DOHH2 (cell line): ENCODE data around the gene ADSL.

ENCODE experiments used
- H3F3A ChIP-seq: fragments of 200-600 bp; sonication (generic), shearing (Covaris generic); 2 replicates; pipeline ENCODE4 v1.6.0; 2016; ENCODE audit warnings: antibody characterized with exemption, mild to moderate bottlenecking; ENCODE audit not compliant: control insufficient read depth, insufficient read depth
- H3K27ac ChIP-seq: fragments of 200-600 bp; sonication (generic); 2 replicates; pipeline ENCODE4 v1.5.1; 2014; ENCODE audit warnings: low read depth, mild to moderate bottlenecking, low read length, moderate library complexity
- H3K27me3 ChIP-seq: fragments of 200-600 bp; sonication (generic); 2 replicates; pipeline ENCODE4 v1.6.1; 2014; ENCODE audit warnings: mild to moderate bottlenecking, low read length, mixed read lengths; ENCODE audit not compliant: control insufficient read depth
- H3K36me3 ChIP-seq: fragments of 200-600 bp; sonication (generic); 2 replicates; pipeline ENCODE4 v1.6.1; 2014; ENCODE audit warnings: mild to moderate bottlenecking, low read length, moderate library complexity, mixed read lengths; ENCODE audit not compliant: control insufficient read depth
- H3K4me1 ChIP-seq: fragments of 200-600 bp; sonication (generic); 2 replicates; pipeline ENCODE4 v1.6.1; 2014; ENCODE audit warnings: mild to moderate bottlenecking, low read length, mixed read lengths; ENCODE audit not compliant: control insufficient read depth
- H3K4me2 ChIP-seq: fragments of 200-600 bp; sonication (generic); 2 replicates; pipeline ENCODE4 v1.6.0; 2014; ENCODE audit warnings: mild to moderate bottlenecking, low read length, moderate library complexity
- H3K4me3 ChIP-seq: fragments of 200-600 bp; sonication (generic); 2 replicates; pipeline ENCODE4 v1.5.1; 2014; ENCODE audit warnings: mild to moderate bottlenecking, low read length, mixed read lengths
- H3K79me2 ChIP-seq: fragments of 200-600 bp; sonication (generic); 2 replicates; pipeline ENCODE4 v1.6.1; 2014; ENCODE audit warnings: mild to moderate bottlenecking, low read length, mixed read lengths; ENCODE audit not compliant: control insufficient read depth
- H3K9me2 ChIP-seq: fragments of 200-600 bp; sonication (generic); replicated peaks from 2 replicates; pipeline ENCODE4 v1.6.1; 2014; ENCODE audit warnings: mild to moderate bottlenecking, low read length, mixed read lengths; ENCODE audit not compliant: control insufficient read depth
- H3K9me3 ChIP-seq: fragments of 200-600 bp; sonication (generic); 2 replicates; pipeline ENCODE4 v1.6.1; 2014; ENCODE audit warnings: antibody characterized with exemption, low read length, mixed read lengths; ENCODE audit not compliant: control insufficient read depth, insufficient read depth
- H4K20me1 ChIP-seq: fragments of 200-600 bp; sonication (generic); 2 replicates; pipeline ENCODE4 v1.6.0; 2014; ENCODE audit warnings: low read depth, mild to moderate bottlenecking, antibody characterized with exemption, low read length, moderate library complexity; ENCODE audit not compliant: control insufficient read depth, insufficient read depth
- CTCF ChIP-seq: fragments of 200-600 bp; sonication (generic); IDR thresholded peaks from one replicate; pipeline ENCODE4 v1.5.1; 2014; ENCODE audit warnings: antibody characterized with exemption, mild to moderate bottlenecking, low read depth, low read length; ENCODE audit not compliant: poor library complexity, severe bottlenecking
- EZH2phosphoT487 ChIP-seq: fragments of 200-600 bp; sonication (generic); IDR thresholded peaks from 2 replicates; pipeline ENCODE4 v1.6.1; 2017; ENCODE audit warnings: borderline replicate concordance, mild to moderate bottlenecking, antibody characterized with exemption, low read length, moderate library complexity, mixed read lengths

ADSL gene

GRCh38 chr22:40335358-40335757, 10.9 kb upstream of the ADSL start:
- Histone ChIP-seq H3K9me2 (no peaks in the 10 kb centered on the region), H3F3A (peaks cover 10% of the 10 kb centered on the region; the same call in 1 of the 2 replicates), H3K79me2 (no peaks in the 10 kb centered on the region), H3K27me3 (no peaks in the 10 kb centered on the region), H3K36me3 (no peaks in the 10 kb centered on the region), H3K4me3 (no peak overlapping the region), H3K9me3 (no peaks in the 10 kb centered on the region), H4K20me1 (no peaks in the 10 kb centered on the region), H3K27ac (no peak overlapping the region), H3K4me2 (peak overlapping the region; percentile 20; the same call in 1 of the 2 replicates), H3K4me1 (peaks cover 35% of the 10 kb centered on the region)
- TF ChIP-seq CTCF (no peak), EZH2phosphoT487 (no peak)

GRCh38 chr22:40340044-40340443, 6.3 kb upstream of the ADSL start:
- Histone ChIP-seq H3K4me1 (peaks cover 48% of the 10 kb centered on the region), H3K4me2 (no peak overlapping the region), H3K79me2 (peaks cover 4% of the 10 kb centered on the region), H3K36me3 (no peaks in the 10 kb centered on the region), H3K4me3 (no peak overlapping the region), H3K9me2 (no peaks in the 10 kb centered on the region), H3F3A (peaks cover 19% of the 10 kb centered on the region), H4K20me1 (no peaks in the 10 kb centered on the region), H3K27me3 (no peaks in the 10 kb centered on the region), H3K27ac (no peak overlapping the region), H3K9me3 (no peaks in the 10 kb centered on the region)
- no peak for TF ChIP-seq CTCF
- TF ChIP-seq EZH2phosphoT487 = no peak

- Histone ChIP-seq H3F3A (peaks cover 27% of the 10 kb centered on the region), H3K4me2 (no peak overlapping the region), H3K36me3 (peaks cover 7% of the 10 kb centered on the region), H3K9me3 (no peaks in the 10 kb centered on the region), H3K27me3 (no peaks in the 10 kb centered on the region), H3K27ac (no peak overlapping the region), H3K4me1 (peaks cover 36% of the 10 kb centered on the region), H3K9me2 (no peaks in the 10 kb centered on the region), H3K4me3 (no peak overlapping the region), H4K20me1 (no peaks in the 10 kb centered on the region), H3K79me2 (peaks cover 17% of the 10 kb centered on the region)
- TF ChIP-seq EZH2phosphoT487 (no peak), CTCF (no peak)
Measured at GRCh38 chr22:40341604-40342003, 4.7 kb upstream of the ADSL start.
